GM12891 (cell line): Measurements from ENCODE around the gene ADAR.

Experiments
- POLR2A ChIP-seq: IDR thresholded peaks from 2 replicates; pipeline ENCODE4 v1.6.1; 2011; ENCODE audit warnings: low read depth, low read length, control low read depth
- POLR2AphosphoS5 ChIP-seq: IDR thresholded peaks from 2 replicates; pipeline ENCODE4 v1.6.1; 2011; ENCODE audit warnings: low read depth, low read length, control low read depth
- POU2F2 ChIP-seq: IDR thresholded peaks from 2 replicates; pipeline ENCODE4 v1.6.1; 2011; ENCODE audit warnings: low read depth, mild to moderate bottlenecking, control low read depth, low read length, moderate library complexity
- SPI1 ChIP-seq: IDR thresholded peaks from 2 replicates; pipeline ENCODE4 v1.6.1; 2011; ENCODE audit warnings: low read depth, low read length, control low read depth
- TAF1 ChIP-seq: IDR thresholded peaks from 2 replicates; pipeline ENCODE4 v1.6.1; 2011; ENCODE audit warnings: low read depth, low read length, control low read depth

GRCh38 chr1:154541231-154541630, 66.8 kb downstream of the ADAR start:
- no peak for TF ChIP-seq POLR2A
- TF ChIP-seq POLR2AphosphoS5 = no peak
- TF ChIP-seq POU2F2 = no peak
- no peak for TF ChIP-seq SPI1
- TF ChIP-seq TAF1 = no peak
